DMS79 (cell line): ENCODE results near the gene NCOR2.

Source experiments
- DNase-seq: peaks from one replicate; lab custom pipeline; 2025; lab: John Stamatoyannopoulos, UW

The NCOR2 gene

DNA sequence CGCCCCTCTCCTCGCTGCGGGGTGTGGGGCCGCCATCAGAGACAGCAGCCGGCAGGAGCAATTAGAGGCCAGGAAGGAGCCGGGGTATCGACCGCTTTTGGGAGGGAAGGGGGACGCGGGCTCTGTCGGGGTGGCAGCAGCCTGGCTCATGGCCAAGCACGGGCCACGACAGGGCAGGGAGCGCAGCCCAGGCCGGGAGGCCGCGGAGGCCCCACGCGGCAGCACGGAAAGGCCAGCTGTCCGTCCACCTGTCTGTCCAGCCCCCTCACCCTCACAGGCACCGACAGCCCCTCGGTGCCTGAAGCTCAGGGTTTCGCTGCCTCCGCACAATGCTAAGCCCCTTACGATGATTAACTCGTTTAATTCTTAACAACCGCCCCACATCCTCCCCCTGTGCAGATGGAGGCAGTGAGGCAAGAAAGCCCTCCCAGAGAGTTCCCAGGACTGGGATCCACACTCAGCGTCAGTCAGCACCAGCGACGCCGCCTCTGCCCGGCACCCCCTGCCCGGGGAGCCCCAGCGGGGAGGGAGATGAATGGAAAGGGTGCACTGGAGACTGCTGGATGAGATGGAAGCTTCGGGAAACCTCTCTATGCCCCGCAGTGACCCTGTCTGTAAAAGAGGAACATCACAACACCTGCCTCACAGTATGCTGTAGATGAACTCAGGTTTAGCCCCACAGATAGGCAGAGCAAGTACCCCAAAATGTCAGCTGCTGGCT, 23.7 kb downstream of the NCOR2 start:
- peak; percentile 27 for DNase-seq

DNA sequence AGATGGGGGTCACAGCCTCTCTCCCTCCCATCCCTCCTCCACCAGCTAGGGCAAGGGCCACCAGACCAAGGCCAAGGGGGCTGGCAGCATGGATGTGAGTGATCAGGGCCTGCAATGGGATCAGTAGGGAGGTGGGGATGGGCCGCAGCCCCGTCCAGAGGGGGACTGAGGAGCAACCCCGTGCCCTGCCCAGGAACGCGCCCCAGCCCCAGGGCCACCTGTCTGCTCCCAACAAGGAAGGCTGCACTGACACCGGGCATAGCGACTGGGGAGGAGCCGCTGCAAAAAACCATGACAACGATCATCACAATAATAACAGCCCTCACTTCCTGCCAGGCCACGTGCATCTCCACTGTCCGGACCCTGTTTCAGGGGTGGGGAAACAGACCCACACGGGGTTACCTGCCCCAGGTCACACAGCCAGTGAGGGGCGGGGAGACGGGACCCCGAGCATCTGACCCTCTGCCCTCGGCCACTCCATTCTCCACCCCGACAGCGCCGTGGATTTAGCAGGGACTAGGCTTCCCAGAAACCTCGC, 24.3 kb downstream of the NCOR2 start:
- peak; percentile 13 for DNase-seq

DNA sequence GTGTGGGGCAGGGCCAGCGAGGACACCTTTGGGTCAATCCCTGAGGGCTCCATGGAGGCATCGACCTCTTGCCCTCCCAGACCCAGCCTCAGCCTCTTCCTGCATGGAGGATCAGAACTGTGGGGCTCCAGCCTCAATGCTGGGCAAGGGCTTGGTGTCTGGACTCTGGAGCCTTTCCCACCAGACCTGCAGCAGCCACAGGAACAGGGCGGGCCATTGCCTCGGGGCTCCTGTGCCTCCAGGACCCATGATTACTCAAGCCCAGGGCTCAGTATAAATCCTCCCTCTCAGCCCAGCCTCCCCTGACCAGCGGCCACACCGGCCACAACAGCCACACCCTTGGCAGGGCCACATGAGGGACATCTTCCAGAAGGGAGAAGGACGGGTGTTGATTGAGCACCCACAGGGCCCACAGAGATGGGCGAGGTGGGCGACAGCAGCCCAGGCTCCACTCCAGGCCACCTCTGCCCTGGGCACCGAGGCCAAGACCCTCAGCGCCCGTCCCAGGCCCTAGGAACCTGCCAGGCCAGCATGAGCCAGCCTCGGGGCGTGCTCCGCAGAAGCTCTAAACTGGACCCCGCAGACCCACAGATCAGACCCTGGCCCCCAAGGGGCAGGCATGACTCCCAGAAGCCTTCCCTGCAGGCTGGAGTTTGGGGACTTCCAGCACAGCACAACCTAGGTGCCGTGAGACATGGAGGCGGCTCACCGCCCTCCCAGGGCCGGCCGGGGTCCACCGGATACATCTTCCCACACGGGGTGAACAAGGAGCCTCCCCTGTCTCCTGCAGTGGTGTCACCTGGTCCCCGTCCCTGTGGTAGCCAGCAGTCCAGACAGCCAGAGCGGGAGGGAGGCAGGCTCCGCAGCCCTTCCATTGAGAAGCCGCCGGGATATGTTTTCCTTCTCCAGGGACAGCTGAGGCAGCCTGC, 25.1 kb downstream of the NCOR2 start:
- DNase-seq, result no peak

- DNase-seq, result no peak
Measured at GRCh38 chr12:124541322-124541721, 26.1 kb downstream of the NCOR2 start.

DNA sequence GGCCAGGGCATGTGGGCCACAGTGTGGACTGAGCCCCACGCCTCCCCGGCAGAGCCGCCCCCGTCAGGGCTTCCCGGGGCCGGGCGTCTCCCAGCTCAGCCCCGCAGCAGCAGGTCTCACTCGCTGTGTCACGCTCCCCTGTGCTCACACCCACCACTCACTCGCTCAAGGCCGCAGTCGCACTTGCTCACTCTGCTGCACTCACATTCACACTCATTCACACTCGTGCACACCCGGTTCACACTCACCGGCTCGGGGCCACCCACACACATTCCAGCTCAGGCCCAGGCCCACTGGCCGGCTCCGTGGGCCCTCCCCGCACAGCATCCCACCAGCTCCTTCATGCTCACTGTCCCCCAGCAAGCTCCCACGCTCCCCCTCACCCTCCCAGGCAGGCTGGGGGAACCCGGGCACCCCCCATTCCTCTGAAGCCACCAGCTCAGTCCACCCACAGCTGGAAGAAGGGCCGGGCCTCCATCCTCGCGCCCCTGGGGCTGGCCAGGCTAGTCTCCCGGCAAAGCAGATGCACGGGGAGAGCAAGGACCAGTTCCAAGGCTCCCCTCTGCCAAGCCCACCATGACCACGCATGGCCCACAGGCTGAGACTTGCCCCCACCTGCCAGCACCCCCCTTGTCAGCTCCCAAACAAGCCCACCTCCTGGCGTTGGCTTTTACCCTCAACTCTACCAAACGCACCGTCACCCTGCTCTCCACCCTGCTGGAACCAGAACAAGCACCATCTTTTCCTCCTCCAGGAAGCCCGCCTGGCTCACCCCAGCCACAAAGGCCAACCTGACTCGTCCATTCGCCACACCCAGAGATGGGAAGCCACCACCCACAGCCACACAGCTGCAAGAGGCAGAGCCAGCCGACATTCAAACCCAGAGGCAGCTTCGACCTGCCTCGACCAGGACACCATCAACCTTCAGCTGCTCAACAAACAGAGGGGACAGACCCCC, 28.0 kb downstream of the NCOR2 start:
- no peak for DNase-seq

- no peak for DNase-seq
Measured at GRCh38 chr12:124538194-124539082, 29.0 kb downstream of the NCOR2 start.

- no peak for DNase-seq
Measured at GRCh38 chr12:124537525-124538193, 29.8 kb downstream of the NCOR2 start.

GRCh38 chr12:124536641-124537040, 30.8 kb downstream of the NCOR2 start:
- no peak for DNase-seq

DNA sequence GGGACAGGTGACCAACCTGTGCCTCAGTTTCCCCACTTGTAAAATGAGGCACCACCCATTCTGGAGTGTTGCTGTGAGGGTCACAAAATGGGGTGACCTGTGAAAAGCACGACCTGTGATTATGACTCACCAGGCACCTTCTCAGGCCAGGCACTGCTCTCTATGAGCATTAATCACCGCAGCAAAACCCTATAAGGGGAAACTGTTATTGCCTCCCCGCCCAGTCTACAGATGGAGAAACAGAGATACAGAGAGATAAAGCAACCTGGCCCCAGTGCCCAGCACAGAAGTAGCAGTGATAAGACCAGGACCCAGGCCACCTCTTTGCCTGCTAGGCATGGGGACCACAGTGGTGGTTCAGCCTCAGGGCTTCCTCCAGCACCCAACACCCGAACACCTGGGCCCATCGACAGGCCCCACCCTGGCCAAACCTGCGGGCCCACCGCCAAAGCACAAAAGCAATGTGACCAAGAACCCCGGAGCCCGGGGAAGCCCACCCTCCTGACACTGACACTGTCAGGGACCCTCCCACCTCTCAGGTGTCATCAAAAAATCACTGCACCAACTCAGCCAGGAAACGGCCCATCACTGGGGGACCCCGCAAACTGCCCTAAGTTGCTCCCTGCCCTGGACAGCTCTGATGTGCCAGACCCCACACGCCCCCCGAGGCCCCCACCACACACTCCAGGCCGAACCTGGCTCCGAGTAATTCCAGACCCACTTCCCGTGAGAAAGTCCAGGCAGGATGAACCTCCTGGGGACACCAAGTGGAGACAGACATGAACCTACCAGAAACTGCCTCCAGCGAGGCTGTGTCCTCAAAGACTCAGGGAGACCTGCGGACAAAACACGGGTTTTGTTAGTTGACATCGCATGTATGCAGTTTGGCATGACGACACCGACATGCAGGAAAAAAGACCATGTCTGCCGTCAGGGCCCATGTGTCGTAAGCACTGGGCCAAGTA, 32.4 kb downstream of the NCOR2 start:
- DNase-seq, result no peak

GRCh38 chr12:124533456-124533855, 34.0 kb downstream of the NCOR2 start:
- DNase-seq, result no peak

DNA sequence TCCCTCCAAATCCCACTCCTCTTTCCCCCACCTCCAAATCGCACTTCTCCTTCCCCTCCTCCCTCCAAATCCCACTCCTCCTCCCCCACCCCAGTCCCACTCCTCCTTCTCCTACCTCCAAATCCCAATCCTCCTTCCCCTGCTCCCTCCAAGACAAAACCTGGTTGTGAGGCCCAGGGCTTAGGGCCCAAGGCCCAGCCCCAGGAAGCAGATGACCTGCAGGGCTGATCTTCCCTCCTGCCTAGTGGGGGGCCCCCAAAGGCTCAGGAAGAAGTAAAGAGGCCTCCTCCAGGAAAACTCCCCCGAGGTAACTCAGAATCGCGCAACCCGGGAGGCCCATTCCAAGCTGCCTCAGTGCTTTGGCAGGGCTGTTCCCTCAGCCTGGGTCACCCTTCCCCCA, 34.4 kb downstream of the NCOR2 start:
- no peak for DNase-seq

- DNase-seq, result no peak
Measured at GRCh38 chr12:124532331-124532750, 35.1 kb downstream of the NCOR2 start.

- no peak for DNase-seq
Measured at GRCh38 chr12:124531906-124532305, 35.5 kb downstream of the NCOR2 start.

DNA sequence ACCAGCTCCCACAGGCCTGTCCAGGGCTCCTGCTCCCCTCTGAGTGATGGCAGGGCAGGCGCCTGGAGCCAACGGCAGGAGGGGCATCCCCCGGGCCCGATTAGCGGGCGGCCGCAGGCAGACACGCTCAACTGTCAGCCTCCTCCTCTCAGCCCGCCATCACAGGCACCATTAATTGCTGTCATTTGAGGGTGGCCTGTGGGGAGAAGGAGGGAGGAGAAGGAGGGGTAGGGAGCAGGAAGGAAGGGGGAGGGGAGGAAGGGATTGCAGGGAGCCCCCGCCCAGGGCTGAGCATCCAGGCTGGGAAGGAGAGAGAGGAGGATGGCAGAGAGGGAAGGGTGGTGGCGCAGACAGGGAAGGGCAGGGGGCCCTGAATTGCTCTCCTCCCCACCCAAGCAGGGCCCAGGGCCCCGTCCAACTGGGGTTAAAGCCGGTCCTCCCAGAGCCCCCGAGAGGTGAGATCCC, 36.1 kb downstream of the NCOR2 start:
- DNase-seq, result no peak

DNA sequence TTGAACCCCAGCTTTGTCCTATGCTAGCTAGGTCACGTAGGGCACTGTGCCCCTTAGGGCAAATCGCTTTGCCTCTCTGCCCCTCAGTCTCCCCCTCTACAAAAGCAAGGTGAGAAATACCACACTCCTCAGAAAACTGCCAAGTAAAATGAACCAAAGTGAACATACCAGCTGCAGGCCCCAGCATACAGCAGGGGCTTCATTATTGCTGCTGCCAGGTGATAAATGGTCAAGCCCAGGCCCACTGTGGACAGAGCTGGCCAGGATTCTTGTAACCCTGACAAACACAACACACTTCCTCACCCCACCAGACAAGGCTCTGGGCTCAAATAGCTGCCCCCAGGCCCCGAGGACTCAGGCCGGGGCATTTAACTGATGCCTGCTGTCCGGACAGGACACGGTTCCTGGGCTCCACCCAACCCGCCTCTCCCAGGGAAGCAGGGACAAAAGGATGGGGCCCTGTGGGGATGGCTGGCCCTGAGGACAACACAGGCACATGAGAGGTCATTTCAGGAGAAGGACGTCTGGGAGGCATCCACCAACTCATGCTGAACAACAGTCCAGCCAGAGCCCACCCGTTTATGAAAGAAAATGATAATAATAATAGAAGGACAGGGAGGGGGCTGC, 36.7 kb downstream of the NCOR2 start:
- no peak for DNase-seq

- no peak for DNase-seq
Measured at GRCh38 chr12:124529565-124530276, 37.7 kb downstream of the NCOR2 start.

- DNase-seq, result no peak
Measured at GRCh38 chr12:124527861-124528561, 39.4 kb downstream of the NCOR2 start.
